SK-N-SH (cell line): ENCODE results near the gene CUL9.

Experiments used
- CTCF ChIP-seq: fragments of 200-600 bp; sonication (generic); IDR thresholded peaks from 2 replicates; pipeline ENCODE4 v1.6.1; 2017; ENCODE audit warnings: antibody characterized with exemption, mild to moderate bottlenecking, moderate library complexity
- MXI1 ChIP-seq: IDR thresholded peaks from 2 replicates; pipeline ENCODE4 v1.6.1; 2012; ENCODE audit warnings: mild to moderate bottlenecking, low read depth, low read length, improper control_type of control experiment
- SIN3A ChIP-seq: IDR thresholded peaks from 2 replicates; pipeline ENCODE4 v1.6.1; 2012; ENCODE audit warnings: low read depth, mild to moderate bottlenecking, low read length, moderate library complexity, borderline replicate concordance

- no peak for TF ChIP-seq SIN3A
- no peak for TF ChIP-seq CTCF
- TF ChIP-seq MXI1: no peak
These were observed 38.5 kb downstream of the CUL9 start for GRCh38 chr6:43220439-43220951.
